ENCODE data around the gene ISCU. TPM values are rescaled to one million over a fixed set of nuclear protein-coding genes. Genes with fewer than 3 reads are reported as not detected.

Gene ISCU
- total and polyA plus RNA-seq, 2 donors (not counting 1 experiment from before 2014, with no cell fraction given) = 127 to 313 TPM

DNA sequence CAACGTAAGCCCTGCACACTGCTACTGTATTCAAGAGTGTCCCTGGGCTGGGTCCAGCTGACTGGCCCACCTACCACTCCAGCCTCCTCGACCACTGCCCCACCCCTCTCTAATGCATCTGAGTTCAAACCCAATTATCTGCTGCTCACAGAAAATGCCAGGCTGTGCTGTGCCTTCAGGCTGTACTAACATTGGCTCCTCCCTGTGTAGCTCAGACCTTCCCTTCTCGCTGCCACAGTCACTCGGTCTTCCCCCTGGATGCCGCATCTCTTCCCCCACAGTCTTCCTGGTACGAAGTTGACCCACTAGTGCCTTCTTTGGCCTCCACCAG lies 35.3 kb upstream of the ISCU start:
- no peak for DNase-seq (ENCODE audit: low read depth in 2 of 2)
- no peak overlapping the region for H3K4me3 ChIP-seq (replicated peaks in 1 of 4; ENCODE audit: control extremely low read depth in 1 of 4, insufficient read depth in 1 of 4, low read depth in 3 of 4, low read length in 4 of 4)
- H3K9me3 ChIP-seq (ENCODE audit: control insufficient read depth, insufficient read depth, low read depth, low read length) = no peaks in the 10 kb centered on the region
- no peaks in the 10 kb centered on the region for H3K79me2 ChIP-seq (ENCODE audit: control insufficient read depth, insufficient read depth, low read length)
- H3K27ac ChIP-seq (ENCODE audit: insufficient read depth, low read length) = no peak overlapping the region
- no peaks in the 10 kb centered on the region for H3K27me3 ChIP-seq (ENCODE audit: control insufficient read depth, insufficient read depth, low read length)
- no peak overlapping the region for H3K4me2 ChIP-seq (ENCODE audit: extremely low read depth, insufficient read depth, low read length)
- H2AFZ ChIP-seq (ENCODE audit: low read length) = no peak overlapping the region
- H3K4me1 ChIP-seq (ENCODE audit: control insufficient read depth, extremely low read depth, insufficient read depth, low read length) = peaks cover 8% of the 10 kb centered on the region
- TF ChIP-seq, protein P1, sequence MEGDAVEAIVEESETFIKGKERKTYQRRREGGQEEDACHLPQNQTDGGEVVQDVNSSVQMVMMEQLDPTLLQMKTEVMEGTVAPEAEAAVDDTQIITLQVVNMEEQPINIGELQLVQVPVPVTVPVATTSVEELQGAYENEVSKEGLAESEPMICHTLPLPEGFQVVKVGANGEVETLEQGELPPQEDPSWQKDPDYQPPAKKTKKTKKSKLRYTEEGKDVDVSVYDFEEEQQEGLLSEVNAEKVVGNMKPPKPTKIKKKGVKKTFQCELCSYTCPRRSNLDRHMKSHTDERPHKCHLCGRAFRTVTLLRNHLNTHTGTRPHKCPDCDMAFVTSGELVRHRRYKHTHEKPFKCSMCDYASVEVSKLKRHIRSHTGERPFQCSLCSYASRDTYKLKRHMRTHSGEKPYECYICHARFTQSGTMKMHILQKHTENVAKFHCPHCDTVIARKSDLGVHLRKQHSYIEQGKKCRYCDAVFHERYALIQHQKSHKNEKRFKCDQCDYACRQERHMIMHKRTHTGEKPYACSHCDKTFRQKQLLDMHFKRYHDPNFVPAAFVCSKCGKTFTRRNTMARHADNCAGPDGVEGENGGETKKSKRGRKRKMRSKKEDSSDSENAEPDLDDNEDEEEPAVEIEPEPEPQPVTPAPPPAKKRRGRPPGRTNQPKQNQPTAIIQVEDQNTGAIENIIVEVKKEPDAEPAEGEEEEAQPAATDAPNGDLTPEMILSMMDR (conservative IDR thresholded peaks at IDR 0.05 in 1 of 2, IDR thresholded peaks at IDR 0.05 in 1 of 2; ENCODE audit: low read depth in 1 of 2, low read length in 2 of 2) = no peak
- no peak for TF ChIP-seq EZH2 (IDR thresholded peaks at IDR 0.05; ENCODE audit: low read length, missing control alignments)
- no peak overlapping the region for H3K9ac ChIP-seq (ENCODE audit: insufficient read depth, low read length)
- peaks cover 28% of the 10 kb centered on the region for H3K36me3 ChIP-seq (ENCODE audit: control insufficient read depth, insufficient read depth, low read length)
- no peaks in the 10 kb centered on the region for H4K20me1 ChIP-seq (ENCODE audit: control insufficient read depth, extremely low read depth, insufficient read depth, low read length)

DNA sequence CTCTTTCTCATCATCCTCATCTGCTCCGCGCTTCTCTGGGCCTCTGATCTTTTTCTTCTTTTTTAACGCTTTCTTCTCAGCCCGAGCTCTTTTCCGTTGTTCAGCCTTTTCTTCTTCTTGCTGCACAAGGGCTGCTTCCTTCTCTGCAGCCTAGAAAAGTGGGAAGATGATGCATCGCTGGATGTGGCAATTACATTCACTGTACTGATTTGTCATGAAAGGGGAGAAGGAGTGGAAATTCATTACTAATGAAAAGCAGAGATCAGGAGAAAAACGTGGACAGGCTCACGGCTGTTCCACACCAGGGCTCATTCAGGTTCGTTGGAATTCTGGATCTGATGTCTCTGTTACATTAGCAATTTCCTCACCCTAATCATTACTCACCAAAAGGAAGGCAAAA lies 32.2 kb upstream of the ISCU start:
- peaks cover 8% of the 10 kb centered on the region for H3K4me1 ChIP-seq (ENCODE audit: control insufficient read depth, extremely low read depth, insufficient read depth, low read length)
- no peak overlapping the region for H3K27ac ChIP-seq (ENCODE audit: insufficient read depth, low read length)
- TF ChIP-seq, protein P1 (conservative IDR thresholded peaks at IDR 0.05 in 1 of 2, IDR thresholded peaks at IDR 0.05 in 1 of 2; ENCODE audit: low read depth in 1 of 2, low read length in 2 of 2) = no peak
- no peak for TF ChIP-seq EZH2 (IDR thresholded peaks at IDR 0.05; ENCODE audit: low read length, missing control alignments)
- H4K20me1 ChIP-seq (ENCODE audit: control insufficient read depth, extremely low read depth, insufficient read depth, low read length) = no peaks in the 10 kb centered on the region
- peaks cover 14% of the 10 kb centered on the region for H3K36me3 ChIP-seq (ENCODE audit: control insufficient read depth, insufficient read depth, low read length)
- H3K4me2 ChIP-seq (ENCODE audit: extremely low read depth, insufficient read depth, low read length) = no peak overlapping the region
- no peak for DNase-seq (ENCODE audit: low read depth in 2 of 2)
- no peak overlapping the region for H2AFZ ChIP-seq (ENCODE audit: low read length)
- no peaks in the 10 kb centered on the region for H3K79me2 ChIP-seq (ENCODE audit: control insufficient read depth, insufficient read depth, low read length)
- no peak overlapping the region for H3K9ac ChIP-seq (ENCODE audit: insufficient read depth, low read length)
- no peak overlapping the region for H3K4me3 ChIP-seq (replicated peaks in 1 of 4; ENCODE audit: control extremely low read depth in 1 of 4, insufficient read depth in 1 of 4, low read depth in 3 of 4, low read length in 4 of 4)
- H3K27me3 ChIP-seq (ENCODE audit: control insufficient read depth, insufficient read depth, low read length) = no peaks in the 10 kb centered on the region
- no peaks in the 10 kb centered on the region for H3K9me3 ChIP-seq (ENCODE audit: control insufficient read depth, insufficient read depth, low read depth, low read length)

DNA sequence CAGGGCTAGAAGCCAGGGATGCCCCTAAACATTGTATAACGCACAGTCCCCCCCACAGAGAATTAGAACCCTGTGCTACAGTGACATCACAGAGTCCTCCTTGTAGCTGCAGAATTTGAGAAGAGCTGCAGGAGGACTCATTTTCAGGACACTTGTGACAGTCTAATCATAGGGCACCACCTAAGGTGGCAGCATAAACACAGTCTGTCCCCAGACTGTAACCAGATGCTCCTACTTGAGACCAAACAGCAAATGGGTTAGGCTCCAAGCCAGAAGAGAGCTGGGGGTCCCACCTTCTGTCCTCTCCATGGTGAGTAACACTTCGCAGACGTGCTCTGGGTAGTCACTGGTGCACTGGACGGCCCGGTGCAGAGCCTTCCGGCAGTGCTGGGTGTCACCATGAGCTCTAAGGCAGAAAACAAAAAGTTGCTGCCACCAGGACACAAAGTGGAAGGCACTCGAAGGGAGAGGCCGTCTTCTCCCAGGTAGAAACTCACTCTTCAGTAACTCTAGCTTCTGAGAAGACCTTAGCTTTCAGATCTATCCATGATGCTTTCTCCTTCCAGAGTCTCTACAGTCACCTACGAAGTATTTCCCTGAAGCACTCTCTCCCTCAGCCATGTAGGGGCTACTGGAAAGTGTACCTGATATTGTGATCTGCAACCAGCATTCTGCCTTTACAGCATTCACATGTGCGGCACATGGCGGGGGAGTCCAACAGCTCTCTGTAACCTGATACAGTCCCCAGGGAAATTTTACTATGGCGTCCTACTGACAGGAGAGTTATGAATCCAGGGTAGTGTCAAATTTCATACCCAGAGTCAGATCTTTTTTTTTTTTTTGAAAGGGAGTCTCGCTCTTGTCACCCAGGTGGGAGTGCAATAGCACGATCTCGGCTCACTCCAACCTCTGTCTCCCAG lies 30.2 kb upstream of the ISCU start:
- TF ChIP-seq, protein P1 (conservative IDR thresholded peaks at IDR 0.05 in 1 of 2, IDR thresholded peaks at IDR 0.05 in 1 of 2; ENCODE audit: low read depth in 1 of 2, low read length in 2 of 2) = no peak
- TF ChIP-seq EZH2 (IDR thresholded peaks at IDR 0.05; ENCODE audit: low read length, missing control alignments) = no peak
- H3K9me3 ChIP-seq (ENCODE audit: control insufficient read depth, insufficient read depth, low read depth, low read length) = no peaks in the 10 kb centered on the region
- H2AFZ ChIP-seq (ENCODE audit: low read length) = no peak overlapping the region
- H3K36me3 ChIP-seq (ENCODE audit: control insufficient read depth, insufficient read depth, low read length) = peaks cover 13% of the 10 kb centered on the region
- H3K27ac ChIP-seq (ENCODE audit: insufficient read depth, low read length) = no peak overlapping the region
- H4K20me1 ChIP-seq (ENCODE audit: control insufficient read depth, extremely low read depth, insufficient read depth, low read length) = no peaks in the 10 kb centered on the region
- H3K27me3 ChIP-seq (ENCODE audit: control insufficient read depth, insufficient read depth, low read length) = no peaks in the 10 kb centered on the region
- no peak overlapping the region for H3K9ac ChIP-seq (ENCODE audit: insufficient read depth, low read length)
- no peak for DNase-seq (ENCODE audit: low read depth in 2 of 2)
- H3K79me2 ChIP-seq (ENCODE audit: control insufficient read depth, insufficient read depth, low read length) = no peaks in the 10 kb centered on the region
- no peak overlapping the region for H3K4me3 ChIP-seq (replicated peaks in 1 of 4; ENCODE audit: control extremely low read depth in 1 of 4, insufficient read depth in 1 of 4, low read depth in 3 of 4, low read length in 4 of 4)
- H3K4me1 ChIP-seq (ENCODE audit: control insufficient read depth, extremely low read depth, insufficient read depth, low read length) = no peaks in the 10 kb centered on the region
- H3K4me2 ChIP-seq (ENCODE audit: extremely low read depth, insufficient read depth, low read length) = no peak overlapping the region

Measured in fibroblast of lung (primary cell).